Measurements from ENCODE around the gene LDLRAD4.

The LDLRAD4 gene

GRCh38 chr18:13610555-13611141 lies 392.1 kb downstream of the LDLRAD4 start:
- TF ChIP-seq GATA3 (IDR thresholded peaks at IDR 0.05; ENCODE audit: low read depth, low read length) (no peak), GATA2 (IDR thresholded peaks at IDR 0.05; ENCODE audit: low read depth, low read length) (no peak)

- TF ChIP-seq GATA3 (IDR thresholded peaks at IDR 0.05; ENCODE audit: low read depth, low read length) (no peak), GATA2 (IDR thresholded peaks at IDR 0.05; ENCODE audit: low read depth, low read length) (no peak)
These were observed 392.6 kb downstream of the LDLRAD4 start for GRCh38 chr18:13611142-13611600.

GRCh38 chr18:13611601-13612195 lies 393.1 kb downstream of the LDLRAD4 start:
- TF ChIP-seq GATA2 (IDR thresholded peaks at IDR 0.05; ENCODE audit: low read depth, low read length) (no peak), GATA3 (IDR thresholded peaks at IDR 0.05; ENCODE audit: low read depth, low read length) (no peak)

- no peak for TF ChIP-seq GATA3 (IDR thresholded peaks at IDR 0.05; ENCODE audit: low read depth, low read length)
- no peak for TF ChIP-seq GATA2 (IDR thresholded peaks at IDR 0.05; ENCODE audit: low read depth, low read length)
These were observed 393.8 kb downstream of the LDLRAD4 start for GRCh38 chr18:13612196-13612997.

GRCh38 chr18:13613099-13613498 lies 394.5 kb downstream of the LDLRAD4 start:
- TF ChIP-seq GATA2 (IDR thresholded peaks at IDR 0.05; ENCODE audit: low read depth, low read length) (no peak), GATA3 (IDR thresholded peaks at IDR 0.05; ENCODE audit: low read depth, low read length) (no peak)

- TF ChIP-seq GATA3 (IDR thresholded peaks at IDR 0.05; ENCODE audit: low read depth, low read length) (no peak), GATA2 (IDR thresholded peaks at IDR 0.05; ENCODE audit: low read depth, low read length) (no peak)
These were observed 395.3 kb downstream of the LDLRAD4 start for GRCh38 chr18:13613591-13614501.

GRCh38 chr18:13614641-13615288 lies 396.2 kb downstream of the LDLRAD4 start:
- TF ChIP-seq GATA3 (IDR thresholded peaks at IDR 0.05; ENCODE audit: low read depth, low read length), result no peak
- TF ChIP-seq GATA2 (IDR thresholded peaks at IDR 0.05; ENCODE audit: low read depth, low read length), result no peak

GRCh38 chr18:13615432-13615861 lies 396.9 kb downstream of the LDLRAD4 start:
- TF ChIP-seq GATA3 (IDR thresholded peaks at IDR 0.05; ENCODE audit: low read depth, low read length), result no peak
- no peak for TF ChIP-seq GATA2 (IDR thresholded peaks at IDR 0.05; ENCODE audit: low read depth, low read length)

- TF ChIP-seq GATA3 (IDR thresholded peaks at IDR 0.05; ENCODE audit: low read depth, low read length) (no peak), GATA2 (IDR thresholded peaks at IDR 0.05; ENCODE audit: low read depth, low read length) (no peak)
These were observed 397.5 kb downstream of the LDLRAD4 start for GRCh38 chr18:13616041-13616440.

GRCh38 chr18:13616525-13617035 lies 398.0 kb downstream of the LDLRAD4 start:
- TF ChIP-seq GATA2 (IDR thresholded peaks at IDR 0.05; ENCODE audit: low read depth, low read length) (no peak), GATA3 (IDR thresholded peaks at IDR 0.05; ENCODE audit: low read depth, low read length) (no peak)

- TF ChIP-seq GATA2 (IDR thresholded peaks at IDR 0.05; ENCODE audit: low read depth, low read length) (no peak), GATA3 (IDR thresholded peaks at IDR 0.05; ENCODE audit: low read depth, low read length) (no peak)
These were observed 399.4 kb downstream of the LDLRAD4 start for GRCh38 chr18:13617826-13618515.

GRCh38 chr18:13618760-13619438 lies 400.3 kb downstream of the LDLRAD4 start:
- TF ChIP-seq GATA3 (IDR thresholded peaks at IDR 0.05; ENCODE audit: low read depth, low read length), result no peak
- no peak for TF ChIP-seq GATA2 (IDR thresholded peaks at IDR 0.05; ENCODE audit: low read depth, low read length)
